Thoracic aorta (tissue), 2 donors: ENCODE data around the gene TIPARP. TPM values are rescaled to one million over a fixed set of nuclear protein-coding genes. Genes with fewer than 3 reads are reported as not detected.

Experiments used
- ATAC-seq: fragments of 150-250 bp; one replicate; pipeline ENCODE4 v1.8.0; 2017; ENCODE audit warnings: low read depth; ENCODE audit not compliant: insufficient number of reproducible peaks, low FRiP score
- DNase-seq: peaks from one replicate; pipeline ENCODE4 v3.0.0-alpha.2; 2020; ENCODE audit warnings: low spot score
- H3K27ac ChIP-seq, 2 donors: fragments of 200-600 bp; sonication (generic); 1 replicate in 1 of 2; 2 replicates in 1 of 2; pipeline ENCODE4 v1.5.1; 2016; ENCODE audit warnings: mild to moderate bottlenecking in 2 of 2, moderate library complexity in 2 of 2
- H3K27me3 ChIP-seq: fragments of 200-600 bp; sonication (generic); replicated peaks from 2 replicates; pipeline ENCODE4 v1.6.0; 2016; ENCODE audit warnings: mild to moderate bottlenecking; ENCODE audit not compliant: insufficient read depth
- H3K36me3 ChIP-seq: fragments of 200-600 bp; sonication (generic); one replicate; pipeline ENCODE4 v1.5.1; 2016
- H3K4me1 ChIP-seq, 2 donors: fragments of 200-600 bp; sonication (generic); 1 replicate in 1 of 2; 2 replicates in 1 of 2; pipeline versions ENCODE4 v1.5.1 to v1.6.0; 2016; ENCODE audit warnings: low read depth in 2 of 2, mild to moderate bottlenecking in 1 of 2; ENCODE audit not compliant: control insufficient read depth in 1 of 2
- H3K4me3 ChIP-seq: fragments of 200-600 bp; sonication (generic); 2 replicates; pipeline ENCODE4 v1.5.1; 2016; ENCODE audit warnings: mild to moderate bottlenecking
- H3K9me3 ChIP-seq: fragments of 200-600 bp; sonication (generic); 2 replicates; pipeline ENCODE4 v1.5.1; 2016
- CTCF ChIP-seq: fragments of 200-600 bp; sonication (generic); IDR thresholded peaks from one replicate; pipeline ENCODE4 v1.5.1; 2019; ENCODE audit warnings: antibody characterized with exemption
- total RNA-seq, 2 donors: library from RNA; depleted of rRNA; stranded (reverse); fragments of >200 nt; gene quantifications; one replicate each; pipeline versions ENCODE4 v1.1.0 to v1.2.3, GENCODE V29; 2016

Gene TIPARP
- total RNA-seq, 2 donors from 2014 or later: 19.8 to 77.2 TPM

DNA sequence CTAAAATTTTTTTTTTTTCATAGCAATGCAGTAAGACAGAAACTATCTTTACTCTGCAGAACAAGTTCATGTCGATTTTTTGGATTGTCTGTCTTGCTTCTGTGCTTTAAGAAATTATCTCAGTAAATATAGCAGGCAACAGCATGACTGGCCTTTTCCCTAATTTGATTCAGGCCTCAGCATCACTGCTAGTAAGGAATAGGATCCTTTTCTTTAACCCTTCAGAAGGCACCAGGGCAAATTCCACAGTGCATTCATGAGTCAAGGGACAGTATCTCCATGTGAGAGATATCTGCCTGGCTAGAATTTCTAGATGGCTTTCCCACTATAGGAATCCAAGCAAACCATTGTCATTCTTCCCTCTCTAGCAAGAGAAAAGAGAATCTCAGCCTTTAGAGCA is 71.4 kb downstream of the TIPARP start:
- Histone ChIP-seq H3K9me3 (no peaks in the 10 kb centered on the region), H3K27me3 (no peaks in the 10 kb centered on the region), H3K36me3 (no peaks in the 10 kb centered on the region), H3K27ac (no peak overlapping the region), H3K4me3 (no peak overlapping the region), H3K4me1 (no peaks in the 10 kb centered on the region)
- no peak for DNase-seq
- TF ChIP-seq CTCF: no peak
- ATAC-seq: no peak

- Histone ChIP-seq H3K27ac (no peak overlapping the region), H3K4me1 (peaks cover 0 to 5% of the 10 kb centered on the region in 2 donors), H3K27me3 (no peaks in the 10 kb centered on the region), H3K36me3 (no peaks in the 10 kb centered on the region), H3K9me3 (no peaks in the 10 kb centered on the region), H3K4me3 (no peak overlapping the region)
- no peak for DNase-seq
- TF ChIP-seq CTCF: no peak
- no peak for ATAC-seq
Observed at GRCh38 chr3:156747046-156747445, 72.7 kb downstream of the TIPARP start.

DNA sequence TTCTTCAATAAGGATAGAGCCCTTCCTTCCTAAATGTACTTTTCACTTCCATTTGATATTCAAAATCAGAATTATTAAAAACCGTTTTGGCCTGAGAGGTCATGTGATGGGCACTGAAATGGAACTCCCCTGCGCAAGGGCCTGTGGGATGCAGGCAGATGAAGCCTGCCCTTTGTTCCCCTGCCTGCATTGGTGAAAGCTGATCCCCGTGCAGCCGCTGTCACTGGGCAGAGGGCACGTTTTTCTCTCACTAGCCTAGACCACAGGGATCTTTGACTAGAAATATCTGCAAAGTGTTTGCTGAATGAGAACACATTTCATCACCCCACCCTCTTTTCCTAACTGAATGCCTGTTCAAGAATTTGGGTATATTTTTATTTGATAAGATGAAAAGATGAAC is 74.9 kb downstream of the TIPARP start:
- Histone ChIP-seq H3K27me3 (no peaks in the 10 kb centered on the region), H3K4me1 (peaks cover 0 to 5% of the 10 kb centered on the region in 2 donors), H3K9me3 (no peaks in the 10 kb centered on the region), H3K36me3 (no peaks in the 10 kb centered on the region), H3K27ac (no peak overlapping the region), H3K4me3 (no peak overlapping the region)
- no peak for DNase-seq
- TF ChIP-seq CTCF: no peak
- ATAC-seq: no peak

DNA sequence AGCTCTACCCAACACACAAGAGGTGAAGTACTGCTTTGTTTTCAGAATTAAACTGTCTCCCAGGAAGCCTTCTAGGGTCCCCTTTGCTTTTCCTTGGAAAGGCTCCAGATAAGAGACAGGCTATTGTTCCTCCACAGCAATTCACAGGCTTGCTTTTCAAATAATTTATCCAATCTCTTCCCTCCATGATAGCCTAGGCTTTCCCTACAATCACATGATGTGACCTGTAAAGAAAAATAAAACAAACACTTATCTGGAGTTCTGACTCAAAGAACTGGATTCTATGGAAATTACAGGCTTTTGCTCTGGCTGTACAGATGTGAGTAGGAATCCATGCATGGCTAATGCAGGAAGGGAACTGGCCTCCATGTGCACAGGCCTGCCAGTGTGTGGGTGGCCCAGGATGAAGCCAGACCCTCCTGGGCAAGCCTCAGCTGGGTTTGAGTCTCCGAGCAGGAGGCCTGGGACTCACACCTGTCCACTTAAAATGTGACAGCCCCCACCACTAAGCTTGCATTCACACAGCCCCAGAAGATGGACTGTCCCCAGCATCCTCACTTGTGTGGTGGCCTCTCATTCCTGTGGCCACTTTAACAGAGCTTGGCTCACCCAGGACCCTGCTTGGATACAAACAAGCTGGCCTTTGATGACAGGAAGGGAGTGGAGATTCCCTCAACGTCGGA is 75.9 kb downstream of the TIPARP start:
- H3K36me3 ChIP-seq: no peaks in the 10 kb centered on the region
- DNase-seq (no peak), ATAC-seq (no peak)
- no peak for TF ChIP-seq CTCF
- peaks cover 0 to 5% of the 10 kb centered on the region in 2 donors for H3K4me1 ChIP-seq
- H3K9me3 ChIP-seq: no peaks in the 10 kb centered on the region
- H3K4me3 ChIP-seq: no peak overlapping the region
- H3K27me3 ChIP-seq: no peaks in the 10 kb centered on the region
- no peak overlapping the region for H3K27ac ChIP-seq

- Histone ChIP-seq H3K4me1 (peaks cover 0 to 5% of the 10 kb centered on the region in 2 donors), H3K4me3 (no peak overlapping the region), H3K27me3 (no peaks in the 10 kb centered on the region), H3K36me3 (no peaks in the 10 kb centered on the region), H3K27ac (no peak overlapping the region), H3K9me3 (no peaks in the 10 kb centered on the region)
- no peak for TF ChIP-seq CTCF
- no peak for DNase-seq
- no peak for ATAC-seq
Observed at GRCh38 chr3:156750874-156751245, 76.5 kb downstream of the TIPARP start.
